ENCODE results near the gene NRG3.

The NRG3 gene

GRCh38 chr10:82796510-82796909 is 921.5 kb downstream of the NRG3 start:
- no peaks in the 10 kb centered on the region for H3K36me3 Mint-ChIP-seq (ENCODE audit: insufficient read depth)
- no peak overlapping the region for H3K27ac Mint-ChIP-seq
- no peaks in the 10 kb centered on the region for H3K4me1 Mint-ChIP-seq (ENCODE audit: low read depth in 2 of 2)
- no peak for DNase-seq
- H3K9me3 Mint-ChIP-seq = peaks cover 0 to 7% of the 10 kb centered on the region in 2 donors
- H3K27me3 Mint-ChIP-seq = no peaks in the 10 kb centered on the region
- H3K4me3 Mint-ChIP-seq = no peak overlapping the region
- no peak for ATAC-seq (replicated peaks)

- H3K27ac Mint-ChIP-seq = no peak overlapping the region
- DNase-seq = no peak
- no peaks in the 10 kb centered on the region for H3K4me1 Mint-ChIP-seq (ENCODE audit: low read depth in 2 of 2)
- H3K27me3 Mint-ChIP-seq = no peaks in the 10 kb centered on the region
- no peak overlapping the region for H3K4me3 Mint-ChIP-seq
- no peaks in the 10 kb centered on the region for H3K36me3 Mint-ChIP-seq (ENCODE audit: insufficient read depth)
- no peak for ATAC-seq (replicated peaks)
- H3K9me3 Mint-ChIP-seq = peaks cover 0 to 7% of the 10 kb centered on the region in 2 donors
Measured at GRCh38 chr10:82801289-82801688, 926.3 kb downstream of the NRG3 start.

DNA sequence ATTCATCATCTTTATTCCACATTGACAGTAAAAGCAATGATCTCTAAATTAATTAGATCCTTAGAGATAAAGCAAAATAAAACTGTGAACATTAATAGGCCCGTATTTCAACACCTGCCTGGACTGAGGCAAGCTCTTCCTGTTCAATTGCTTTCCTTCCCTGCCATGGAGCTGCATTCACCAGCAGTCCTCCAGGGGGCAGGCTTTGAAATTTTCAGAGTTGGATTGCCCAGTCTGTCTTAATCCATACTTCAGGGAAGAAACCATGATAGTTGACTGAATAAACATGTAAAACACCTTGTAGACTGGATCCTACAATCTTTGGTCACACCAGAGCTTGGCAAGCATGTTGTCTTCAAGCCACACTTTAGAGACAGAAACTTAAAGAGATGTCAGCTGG is 936.6 kb downstream of the NRG3 start:
- no peak overlapping the region for H3K4me3 Mint-ChIP-seq
- no peak for ATAC-seq (replicated peaks)
- no peaks in the 10 kb centered on the region for H3K36me3 Mint-ChIP-seq (ENCODE audit: insufficient read depth)
- H3K9me3 Mint-ChIP-seq = peaks cover 8% of the 10 kb centered on the region in 2 donors
- no peaks in the 10 kb centered on the region for H3K27me3 Mint-ChIP-seq
- H3K4me1 Mint-ChIP-seq (ENCODE audit: low read depth in 2 of 2) = no peaks in the 10 kb centered on the region
- no peak overlapping the region for H3K27ac Mint-ChIP-seq
- DNase-seq = no peak

DNA sequence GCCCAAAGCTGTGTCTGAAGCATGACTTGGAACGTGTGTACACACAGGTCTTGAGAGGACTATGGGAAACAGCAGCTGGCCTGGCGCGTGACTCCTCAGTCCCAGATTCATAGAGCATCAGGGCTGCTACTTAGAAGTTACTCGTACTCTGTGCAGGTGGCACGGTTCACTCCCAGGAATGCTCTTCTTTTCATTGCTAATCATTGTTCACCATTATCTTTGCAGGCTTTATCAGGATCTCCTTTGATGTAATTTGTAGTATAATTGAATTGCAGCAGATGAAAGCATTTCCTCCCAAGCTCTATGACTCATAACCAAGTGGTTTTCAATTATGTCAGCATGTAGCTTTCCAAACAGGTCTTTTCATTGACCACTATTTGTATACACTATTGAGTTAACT is 938.9 kb downstream of the NRG3 start:
- Mint-ChIP-seq H3K4me1 (ENCODE audit: low read depth in 2 of 2) (no peaks in the 10 kb centered on the region), H3K9me3 (peaks cover 9 to 18% of the 10 kb centered on the region in 2 donors), H3K4me3 (no peak overlapping the region), H3K36me3 (ENCODE audit: insufficient read depth) (no peaks in the 10 kb centered on the region), H3K27ac (no peak overlapping the region), H3K27me3 (no peaks in the 10 kb centered on the region)
- DNase-seq (no peak), ATAC-seq (replicated peaks) (no peak)

GRCh38 chr10:82814635-82815034 is 939.6 kb downstream of the NRG3 start:
- no peaks in the 10 kb centered on the region for H3K27me3 Mint-ChIP-seq
- H3K4me3 Mint-ChIP-seq = no peak overlapping the region
- peaks cover 10 to 18% of the 10 kb centered on the region in 2 donors for H3K9me3 Mint-ChIP-seq
- H3K36me3 Mint-ChIP-seq (ENCODE audit: insufficient read depth) = no peaks in the 10 kb centered on the region
- H3K27ac Mint-ChIP-seq = no peak overlapping the region
- H3K4me1 Mint-ChIP-seq (ENCODE audit: low read depth in 2 of 2) = no peaks in the 10 kb centered on the region
- ATAC-seq (replicated peaks) = no peak
- DNase-seq = no peak

- no peak for DNase-seq
- Mint-ChIP-seq H3K36me3 (ENCODE audit: insufficient read depth) (no peaks in the 10 kb centered on the region), H3K27me3 (no peaks in the 10 kb centered on the region), H3K27ac (no peak overlapping the region), H3K4me1 (ENCODE audit: low read depth in 2 of 2) (no peaks in the 10 kb centered on the region), H3K4me3 (no peak overlapping the region), H3K9me3 (peaks cover 10 to 20% of the 10 kb centered on the region in 2 donors)
- no peak for ATAC-seq (replicated peaks)
Measured at GRCh38 chr10:82815680-82816079, 940.7 kb downstream of the NRG3 start.

DNA sequence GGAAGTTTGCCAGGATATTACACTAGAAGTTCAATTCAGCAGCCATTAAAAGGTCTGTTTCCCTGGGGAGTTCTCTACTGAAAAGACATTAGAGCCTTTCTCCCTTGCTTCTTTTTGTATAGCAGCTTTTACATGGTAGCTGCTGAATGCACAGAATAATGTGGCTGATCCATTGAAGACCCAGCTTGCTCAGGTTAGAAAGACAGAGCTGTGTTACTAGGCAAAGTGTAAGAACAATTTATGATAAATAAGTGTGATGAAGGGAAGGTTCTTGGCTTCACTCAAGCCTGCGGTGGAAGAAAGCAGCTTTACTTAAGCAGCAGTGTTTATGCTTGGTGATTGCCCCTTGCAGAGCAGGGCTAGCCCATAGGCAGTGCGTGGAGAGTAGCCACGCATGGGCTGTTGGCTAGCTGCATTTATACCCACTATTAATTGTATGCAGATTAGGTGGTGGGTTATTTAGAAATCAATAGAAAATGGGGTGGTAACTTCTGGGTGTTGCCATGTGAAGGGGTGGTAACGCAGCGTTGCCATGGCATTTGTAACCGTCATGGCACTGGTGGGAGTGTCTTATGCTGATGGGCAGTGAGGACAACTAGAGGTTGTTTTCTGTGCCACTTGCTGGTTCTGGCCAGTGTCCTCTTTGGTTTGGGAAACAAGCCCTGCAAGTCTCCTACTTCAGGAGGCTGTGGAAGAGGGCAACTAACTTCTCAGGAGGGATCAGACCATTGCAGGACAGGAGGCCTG is 942.9 kb downstream of the NRG3 start:
- no peaks in the 10 kb centered on the region for H3K27me3 Mint-ChIP-seq
- no peak for ATAC-seq (replicated peaks)

GRCh38 chr10:82821043-82821442 is 946.0 kb downstream of the NRG3 start:
- Mint-ChIP-seq H3K27ac (no peak overlapping the region), H3K4me1 (ENCODE audit: low read depth in 2 of 2) (no peaks in the 10 kb centered on the region), H3K4me3 (no peak overlapping the region), H3K36me3 (ENCODE audit: insufficient read depth) (no peaks in the 10 kb centered on the region), H3K9me3 (peaks cover 9 to 28% of the 10 kb centered on the region in 2 donors), H3K27me3 (no peaks in the 10 kb centered on the region)
- no peak for DNase-seq
- ATAC-seq (replicated peaks) = no peak

More for the DNA sequence above, 942.9 kb downstream of the NRG3 start:
- H3K4me3 Mint-ChIP-seq = no peak overlapping the region
- DNase-seq = no peak
- no peak overlapping the region for H3K27ac Mint-ChIP-seq
- peaks cover 12 to 28% of the 10 kb centered on the region in 2 donors for H3K9me3 Mint-ChIP-seq
- no peaks in the 10 kb centered on the region for H3K4me1 Mint-ChIP-seq (ENCODE audit: low read depth in 2 of 2)
- no peaks in the 10 kb centered on the region for H3K36me3 Mint-ChIP-seq (ENCODE audit: insufficient read depth)

DNA sequence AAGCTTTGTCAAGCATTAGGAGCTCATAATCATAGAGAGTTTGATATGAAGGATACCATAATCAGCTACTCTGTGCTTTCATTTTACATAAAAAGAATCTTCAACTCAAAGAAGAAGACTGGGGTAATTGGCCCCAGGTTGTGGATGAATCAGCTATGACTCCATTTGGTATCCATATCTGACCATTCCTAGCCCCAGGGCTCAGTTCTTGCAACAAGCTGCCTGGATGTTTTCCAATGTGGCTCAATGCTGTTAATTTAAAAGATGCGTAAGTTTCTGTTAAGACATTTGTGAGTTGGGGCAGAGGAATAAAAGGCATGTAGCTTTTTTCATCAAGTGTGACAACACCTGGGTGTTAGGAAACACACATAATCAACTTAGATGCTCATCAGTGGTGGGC is 951.1 kb downstream of the NRG3 start:
- H3K9me3 Mint-ChIP-seq = peaks cover 3 to 20% of the 10 kb centered on the region in 2 donors
- DNase-seq = no peak
- H3K4me1 Mint-ChIP-seq (ENCODE audit: low read depth in 2 of 2) = no peaks in the 10 kb centered on the region
- H3K36me3 Mint-ChIP-seq (ENCODE audit: insufficient read depth) = no peaks in the 10 kb centered on the region
- no peaks in the 10 kb centered on the region for H3K27me3 Mint-ChIP-seq
- no peak overlapping the region for H3K27ac Mint-ChIP-seq
- no peak overlapping the region for H3K4me3 Mint-ChIP-seq
- no peak for ATAC-seq (replicated peaks)

DNA sequence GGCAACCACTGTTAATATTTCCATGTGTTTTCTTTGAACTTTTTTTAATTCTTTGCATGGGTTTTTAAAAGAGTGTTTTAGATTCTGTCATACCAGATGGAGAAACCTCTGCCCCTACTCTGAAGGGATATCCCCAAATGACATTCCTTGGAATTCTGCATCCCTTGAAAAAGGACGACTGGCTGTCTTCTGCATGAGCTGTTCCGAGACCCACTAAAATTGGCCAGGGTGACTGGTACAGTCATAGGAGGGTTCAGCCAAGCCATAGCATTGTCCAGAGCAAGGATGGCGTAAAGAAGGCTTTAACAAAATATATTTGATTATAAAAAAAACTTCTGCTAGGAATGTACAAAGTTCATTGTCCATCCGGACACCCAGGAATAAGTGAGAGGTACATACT is 952.9 kb downstream of the NRG3 start:
- no peak overlapping the region for H3K27ac Mint-ChIP-seq
- no peak overlapping the region for H3K4me3 Mint-ChIP-seq
- peaks cover 2 to 17% of the 10 kb centered on the region in 2 donors for H3K9me3 Mint-ChIP-seq
- no peaks in the 10 kb centered on the region for H3K4me1 Mint-ChIP-seq (ENCODE audit: low read depth in 2 of 2)
- no peak for ATAC-seq (replicated peaks)
- H3K27me3 Mint-ChIP-seq = no peaks in the 10 kb centered on the region
- H3K36me3 Mint-ChIP-seq (ENCODE audit: insufficient read depth) = no peaks in the 10 kb centered on the region
- no peak for DNase-seq

GRCh38 chr10:82847242-82847641 is 972.2 kb downstream of the NRG3 start:
- H3K4me1 Mint-ChIP-seq (ENCODE audit: low read depth in 2 of 2) = no peaks in the 10 kb centered on the region
- no peaks in the 10 kb centered on the region for H3K27me3 Mint-ChIP-seq
- no peak overlapping the region for H3K4me3 Mint-ChIP-seq
- H3K27ac Mint-ChIP-seq = no peak overlapping the region
- H3K36me3 Mint-ChIP-seq (ENCODE audit: insufficient read depth) = no peaks in the 10 kb centered on the region
- DNase-seq (no peak), ATAC-seq (replicated peaks) (no peak)
- peaks cover 13 to 14% of the 10 kb centered on the region in 2 donors for H3K9me3 Mint-ChIP-seq

- Mint-ChIP-seq H3K4me3 (no peak overlapping the region), H3K27ac (no peak overlapping the region), H3K27me3 (no peaks in the 10 kb centered on the region), H3K9me3 (peaks cover 18 to 27% of the 10 kb centered on the region in 2 donors), H3K36me3 (ENCODE audit: insufficient read depth) (no peaks in the 10 kb centered on the region), H3K4me1 (ENCODE audit: low read depth in 2 of 2) (no peaks in the 10 kb centered on the region)
- DNase-seq (no peak), ATAC-seq (replicated peaks) (no peak)
Measured at GRCh38 chr10:82850191-82850590, 975.2 kb downstream of the NRG3 start.

DNA sequence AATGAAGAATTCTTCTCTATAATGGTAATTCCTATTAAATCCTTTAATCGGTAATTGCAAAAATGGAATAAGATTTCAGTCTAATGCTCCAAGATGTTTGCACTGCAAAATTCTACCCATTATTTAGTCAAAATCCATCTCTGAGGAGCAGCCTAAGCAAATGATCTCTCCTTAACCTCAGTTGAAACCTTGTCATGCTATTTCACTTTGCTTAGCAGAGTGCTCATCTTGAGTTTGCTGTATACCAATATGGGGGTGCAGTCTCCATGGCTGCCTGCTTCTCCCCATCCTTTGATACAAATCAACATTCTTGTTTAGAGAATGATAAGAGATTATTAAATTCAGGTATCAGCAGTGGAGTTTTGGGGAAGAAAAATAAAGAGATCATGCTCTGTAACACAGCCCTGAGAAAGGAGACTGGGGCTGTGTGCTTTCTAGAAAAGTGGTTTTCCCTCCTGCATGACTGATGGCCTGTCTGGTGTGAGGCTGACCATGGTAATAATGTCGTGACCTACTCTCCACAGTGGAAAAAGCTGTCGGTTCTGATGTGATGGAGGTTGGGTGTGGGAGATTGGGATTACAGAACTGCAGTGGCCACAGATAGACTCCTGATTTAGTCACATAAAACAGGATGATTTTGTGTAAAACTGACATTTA is 982.1 kb downstream of the NRG3 start:
- Mint-ChIP-seq H3K4me3 (no peak overlapping the region), H3K27ac (no peak overlapping the region), H3K4me1 (ENCODE audit: low read depth in 2 of 2) (no peaks in the 10 kb centered on the region), H3K36me3 (ENCODE audit: insufficient read depth) (no peaks in the 10 kb centered on the region), H3K9me3 (peaks cover 9 to 33% of the 10 kb centered on the region in 2 donors), H3K27me3 (no peaks in the 10 kb centered on the region)
- ATAC-seq (replicated peaks) = no peak
- DNase-seq = no peak

DNA sequence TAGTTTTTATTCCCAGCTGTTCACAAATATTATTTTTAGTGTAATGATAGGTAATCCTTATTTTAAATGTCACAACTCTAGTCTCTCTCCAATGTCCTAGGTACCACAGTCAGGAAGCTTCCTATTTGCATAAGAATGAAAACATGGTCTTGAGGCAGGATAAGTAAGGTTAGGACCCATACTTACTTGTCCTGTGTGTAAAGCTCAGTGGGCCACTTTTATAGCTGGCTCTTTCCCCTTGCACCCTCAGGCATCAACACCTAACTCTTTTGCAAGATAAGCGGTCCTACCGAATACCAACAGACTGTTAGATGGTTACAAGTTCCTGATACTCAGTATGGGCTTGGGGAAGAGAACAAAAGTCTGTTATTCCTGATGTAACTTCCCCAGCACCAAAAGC is 986.9 kb downstream of the NRG3 start:
- H3K27me3 Mint-ChIP-seq = no peaks in the 10 kb centered on the region
- H3K4me3 Mint-ChIP-seq = no peak overlapping the region
- no peaks in the 10 kb centered on the region for H3K4me1 Mint-ChIP-seq (ENCODE audit: low read depth in 2 of 2)
- no peaks in the 10 kb centered on the region for H3K36me3 Mint-ChIP-seq (ENCODE audit: insufficient read depth)
- DNase-seq = no peak
- ATAC-seq (replicated peaks) = no peak
- H3K27ac Mint-ChIP-seq = no peak overlapping the region
- peaks cover 6 to 28% of the 10 kb centered on the region in 2 donors for H3K9me3 Mint-ChIP-seq
